ENCODE data around the gene RLBP1.

GRCh38 chr15:89217686-89218376, 3.5 kb downstream of the RLBP1 start:
- no peak for TF ChIP-seq CTCF (IDR thresholded peaks at IDR 0.05; ENCODE audit: extremely low read depth in 1 of 2, insufficient read depth in 1 of 2, low read depth in 1 of 2, low read length in 2 of 2)
- no peak for TF ChIP-seq POLR2AphosphoS5 (IDR thresholded peaks at IDR 0.05; ENCODE audit: insufficient read depth, low read depth, low read length)
- TF ChIP-seq MYC (IDR thresholded peaks at IDR 0.05; ENCODE audit: low read depth, low read length) = no peak
- no peak for TF ChIP-seq POLR2A (IDR thresholded peaks at IDR 0.05; ENCODE audit: low read depth, low read length)
